Mesothelial cell of epicardium (in vitro differentiated cells): ENCODE data around the gene HFM1. TPM values are rescaled to one million over a fixed set of nuclear protein-coding genes. Genes with fewer than 3 reads are reported as not detected.
A peak's percentile ranks its signal among the peaks of the same experiment; 100 is the strongest.

Experiments
- DNase-seq, 2 experiments: peaks; one replicate each; pipeline ENCODE4 v3.0.0; 2021; ENCODE audit warnings: low spot score in 2 of 2; ENCODE audit not compliant: unreplicated experiment in 2 of 2
- H3K27ac Mint-ChIP-seq: 2 replicates; pipeline ENCODE4 v1.8.0; 2021; ENCODE audit warnings: mixed read lengths
- H3K27me3 Mint-ChIP-seq: 2 replicates; pipeline ENCODE4 v1.8.0; 2021; ENCODE audit warnings: low read depth, mixed read lengths
- H3K36me3 Mint-ChIP-seq: 2 replicates; pipeline ENCODE4 v1.8.0; 2021; ENCODE audit warnings: mixed read lengths
- H3K4me1 Mint-ChIP-seq: 2 replicates; pipeline ENCODE4 v1.8.0; 2021; ENCODE audit warnings: mixed read lengths
- H3K4me3 Mint-ChIP-seq: 2 replicates; pipeline ENCODE4 v1.8.0; 2021; ENCODE audit warnings: mild to moderate bottlenecking, moderate library complexity, mixed read lengths
- H3K9me3 Mint-ChIP-seq: 2 replicates; pipeline ENCODE4 v1.8.0; 2021; ENCODE audit warnings: mixed read lengths
- CTCF ChIP-seq: fragments of 200-600 bp; sonication (generic); IDR thresholded peaks from one replicate; pipeline ENCODE4 v1.5.0; 2021; ENCODE audit warnings: antibody characterized with exemption; ENCODE audit not compliant: unreplicated experiment
- total RNA-seq: library from RNA; stranded (reverse); gene quantifications from 3 replicates; pipeline ENCODE4 v1.2.1, GENCODE V29; 2021

Gene HFM1
- total RNA-seq, 1 donor from 2014 or later: 6.1 TPM

GRCh38 chr1:91245435-91245834, 159.2 kb downstream of the HFM1 start:
- no peak overlapping the region for H3K27ac Mint-ChIP-seq
- H3K9me3 Mint-ChIP-seq: peaks cover 13% of the 10 kb centered on the region
- no peaks in the 10 kb centered on the region for H3K36me3 Mint-ChIP-seq
- no peak overlapping the region for H3K4me3 Mint-ChIP-seq
- no peak for TF ChIP-seq CTCF
- H3K27me3 Mint-ChIP-seq: no peaks in the 10 kb centered on the region
- no peak for DNase-seq
- H3K4me1 Mint-ChIP-seq: peaks cover 17% of the 10 kb centered on the region

GRCh38 chr1:91244737-91245136, 159.9 kb downstream of the HFM1 start:
- Mint-ChIP-seq H3K36me3 (no peaks in the 10 kb centered on the region), H3K27ac (no peak overlapping the region), H3K4me3 (no peak overlapping the region), H3K4me1 (peaks cover 19% of the 10 kb centered on the region), H3K27me3 (no peaks in the 10 kb centered on the region), H3K9me3 (peaks cover 13% of the 10 kb centered on the region)
- DNase-seq: no peak
- peak; percentile 60 for TF ChIP-seq CTCF

- Mint-ChIP-seq H3K4me3 (no peak overlapping the region), H3K36me3 (no peaks in the 10 kb centered on the region), H3K27ac (peak overlapping the region; percentile 17), H3K9me3 (peaks cover 4% of the 10 kb centered on the region), H3K4me1 (peaks cover 19% of the 10 kb centered on the region), H3K27me3 (no peaks in the 10 kb centered on the region)
- no peak for TF ChIP-seq CTCF
- no peak for DNase-seq
Observed at GRCh38 chr1:91243171-91243570, 161.5 kb downstream of the HFM1 start.

GRCh38 chr1:91234181-91234580, 170.5 kb downstream of the HFM1 start:
- Mint-ChIP-seq H3K4me3 (no peak overlapping the region), H3K27me3 (no peaks in the 10 kb centered on the region), H3K36me3 (no peaks in the 10 kb centered on the region), H3K4me1 (no peaks in the 10 kb centered on the region), H3K27ac (no peak overlapping the region), H3K9me3 (peaks cover 6% of the 10 kb centered on the region)
- TF ChIP-seq CTCF: no peak
- no peak for DNase-seq

GRCh38 chr1:91226741-91227140, 177.9 kb downstream of the HFM1 start:
- no peak overlapping the region for H3K27ac Mint-ChIP-seq
- H3K4me1 Mint-ChIP-seq: no peaks in the 10 kb centered on the region
- H3K4me3 Mint-ChIP-seq: no peak overlapping the region
- DNase-seq: no peak
- H3K36me3 Mint-ChIP-seq: peaks cover 4% of the 10 kb centered on the region
- no peak for TF ChIP-seq CTCF
- H3K9me3 Mint-ChIP-seq: peaks cover 34% of the 10 kb centered on the region
- no peaks in the 10 kb centered on the region for H3K27me3 Mint-ChIP-seq

- TF ChIP-seq CTCF: no peak
- H3K9me3 Mint-ChIP-seq: peaks cover 37% of the 10 kb centered on the region
- H3K27me3 Mint-ChIP-seq: no peaks in the 10 kb centered on the region
- H3K27ac Mint-ChIP-seq: no peak overlapping the region
- peaks cover 4% of the 10 kb centered on the region for H3K36me3 Mint-ChIP-seq
- no peak overlapping the region for H3K4me3 Mint-ChIP-seq
- no peaks in the 10 kb centered on the region for H3K4me1 Mint-ChIP-seq
- DNase-seq: no peak
Observed at GRCh38 chr1:91224878-91225277, 179.8 kb downstream of the HFM1 start.
